Measurements from ENCODE around the gene SLC4A1.
A peak's percentile ranks its signal among the peaks of the same experiment; 100 is the strongest.
"Not testable (repeated sequence)": the region's sequence is repeated elsewhere in the genome, so short reads cannot be mapped to it uniquely, and the experiment has no call there.

Gene SLC4A1

GRCh38 chr17:44256671-44257070 lies 11.3 kb downstream of the SLC4A1 start:
- peak; percentile 46 for DNase-seq (ENCODE audit: low spot score)

GRCh38 chr17:44255915-44256314 lies 12.0 kb downstream of the SLC4A1 start:
- no peak for DNase-seq (ENCODE audit: low spot score)

- DNase-seq (ENCODE audit: low spot score): no peak
Measured at GRCh38 chr17:44254361-44255095, 13.4 kb downstream of the SLC4A1 start.

GRCh38 chr17:44253006-44253405 lies 14.9 kb downstream of the SLC4A1 start:
- peak; percentile 51 for DNase-seq (ENCODE audit: low spot score)

- DNase-seq (ENCODE audit: low spot score): no peak
Measured at GRCh38 chr17:44251062-44251461, 16.9 kb downstream of the SLC4A1 start.

GRCh38 chr17:44249501-44250246 lies 18.3 kb downstream of the SLC4A1 start:
- peak; percentile 30 for DNase-seq (ENCODE audit: low spot score)

- DNase-seq (ENCODE audit: low spot score): peak; percentile 64
Measured at GRCh38 chr17:44247876-44248736, 19.8 kb downstream of the SLC4A1 start.

- DNase-seq (ENCODE audit: low spot score): peak; percentile 73
Measured at GRCh38 chr17:44247440-44247841, 20.5 kb downstream of the SLC4A1 start.

GRCh38 chr17:44241106-44241624 lies 26.8 kb downstream of the SLC4A1 start:
- DNase-seq (ENCODE audit: low spot score): no peak

- DNase-seq (ENCODE audit: low spot score): not testable (repeated sequence)
Measured at GRCh38 chr17:44237886-44238285, 30.0 kb downstream of the SLC4A1 start.

- no peak for DNase-seq (ENCODE audit: low spot score)
Measured at GRCh38 chr17:44236444-44236991, 31.4 kb downstream of the SLC4A1 start.

GRCh38 chr17:44235583-44235936 lies 32.4 kb downstream of the SLC4A1 start:
- DNase-seq (ENCODE audit: low spot score): no peak

GRCh38 chr17:44233582-44233981 lies 34.4 kb downstream of the SLC4A1 start:
- no peak for DNase-seq (ENCODE audit: low spot score)

GRCh38 chr17:44232061-44232460 lies 35.9 kb downstream of the SLC4A1 start:
- DNase-seq (ENCODE audit: low spot score): no peak

GRCh38 chr17:44230140-44230539 lies 37.8 kb downstream of the SLC4A1 start:
- no peak for DNase-seq (ENCODE audit: low spot score)

GRCh38 chr17:44229090-44229489 lies 38.8 kb downstream of the SLC4A1 start:
- no peak for DNase-seq (ENCODE audit: low spot score)

- no peak for DNase-seq (ENCODE audit: low spot score)
Measured at GRCh38 chr17:44223541-44224071, 44.3 kb downstream of the SLC4A1 start.

- DNase-seq (ENCODE audit: low spot score): peak; percentile 87
Measured at GRCh38 chr17:44222112-44222869, 45.6 kb downstream of the SLC4A1 start.

GRCh38 chr17:44221862-44222111 lies 46.1 kb downstream of the SLC4A1 start:
- DNase-seq (ENCODE audit: low spot score): no peak

GRCh38 chr17:44221084-44221861 lies 46.7 kb downstream of the SLC4A1 start:
- DNase-seq (ENCODE audit: low spot score): peak; percentile 86

Data from hematopoietic multipotent progenitor cell treated with erythropoietin and hydrocortisone succinate and interleukin-3 and kit ligand, for 15 days (in vitro differentiated cells).